RKO (cell line): ENCODE measurements around the gene SLC37A2.
A peak's percentile ranks its signal among the peaks of the same experiment; 100 is the strongest.

Experiments used
- DNase-seq: peaks from one replicate; pipeline ENCODE4 v3.0.0-alpha.2; 2016; ENCODE audit warnings: low spot score

The SLC37A2 gene

GRCh38 chr11:125111343-125112207 is 48.5 kb downstream of the SLC37A2 start, which contains the start of gene TMEM218:
TSS of gene TMEM218 (minus strand) at chr11:125111626. CDS start at chr11:125102241, 9,385 bp downstream.
- peak; percentile 98 for DNase-seq

- no peak for DNase-seq
Observed at GRCh38 chr11:125112208-125112604, 49.1 kb downstream of the SLC37A2 start.

DNA sequence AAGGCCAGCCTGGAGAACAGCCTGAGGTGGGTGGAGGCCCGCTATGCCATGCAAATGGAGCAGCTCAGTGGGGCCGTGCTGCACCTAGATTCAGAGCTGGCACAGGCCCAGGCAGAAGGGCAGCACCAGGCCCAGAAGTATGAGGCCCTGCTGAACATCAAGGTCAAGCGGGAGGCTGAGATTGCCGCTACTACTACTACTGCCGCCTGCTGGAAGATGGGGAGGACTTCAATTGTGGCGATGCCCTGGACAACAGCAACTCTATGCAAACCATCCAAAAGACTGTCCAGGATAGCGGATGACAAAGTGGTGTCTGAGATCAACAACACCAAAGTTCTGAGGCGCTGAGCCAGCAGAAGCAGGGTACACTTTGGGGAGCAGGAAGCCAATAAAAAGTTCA is 51.4 kb downstream of the SLC37A2 start:
- DNase-seq = no peak

DNA sequence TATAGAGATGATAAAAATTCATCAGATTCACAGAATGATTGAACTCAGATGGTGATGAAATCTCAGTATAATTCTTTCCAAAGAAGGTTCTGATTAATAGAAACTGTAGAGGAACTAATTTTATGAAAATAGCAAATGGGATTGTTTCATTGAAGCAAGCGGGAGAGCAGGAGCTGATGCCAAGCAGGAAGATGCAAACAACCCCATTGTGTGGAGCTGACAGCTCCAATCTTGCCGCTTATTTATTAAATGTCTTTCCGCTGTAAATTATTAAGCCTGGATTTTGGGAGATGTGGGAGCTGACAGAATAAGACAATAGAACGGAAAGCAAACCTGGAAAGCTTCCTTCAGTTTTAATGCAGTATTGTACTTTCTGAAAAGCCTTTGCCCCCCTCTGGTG is 54.3 kb downstream of the SLC37A2 start:
- no peak for DNase-seq

GRCh38 chr11:125123194-125123946 is 60.3 kb downstream of the SLC37A2 start:
- no peak for DNase-seq

GRCh38 chr11:125123947-125124617 is 61.0 kb downstream of the SLC37A2 start:
- peak; percentile 66 for DNase-seq

GRCh38 chr11:125124618-125124992 is 61.5 kb downstream of the SLC37A2 start:
- DNase-seq = no peak

DNA sequence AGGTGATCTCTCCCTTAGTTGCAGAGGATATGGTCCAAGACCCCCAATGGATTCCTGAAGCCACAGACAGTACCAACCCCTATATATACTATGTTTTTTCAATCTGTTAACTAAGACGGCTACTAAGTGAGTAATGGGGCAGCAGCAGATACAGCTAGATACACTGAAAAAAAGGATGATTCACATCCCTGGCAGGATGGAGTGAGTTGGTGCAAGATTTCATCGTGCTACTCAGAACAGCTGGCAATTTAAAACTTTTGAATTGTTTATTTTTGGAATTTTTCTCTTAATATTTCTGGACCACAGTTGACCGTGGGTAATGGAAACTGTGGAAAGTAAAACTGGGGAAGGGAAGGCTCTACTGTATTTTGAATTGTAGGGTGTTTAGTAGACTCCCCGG is 65.3 kb downstream of the SLC37A2 start:
- DNase-seq = peak; percentile 45

DNA sequence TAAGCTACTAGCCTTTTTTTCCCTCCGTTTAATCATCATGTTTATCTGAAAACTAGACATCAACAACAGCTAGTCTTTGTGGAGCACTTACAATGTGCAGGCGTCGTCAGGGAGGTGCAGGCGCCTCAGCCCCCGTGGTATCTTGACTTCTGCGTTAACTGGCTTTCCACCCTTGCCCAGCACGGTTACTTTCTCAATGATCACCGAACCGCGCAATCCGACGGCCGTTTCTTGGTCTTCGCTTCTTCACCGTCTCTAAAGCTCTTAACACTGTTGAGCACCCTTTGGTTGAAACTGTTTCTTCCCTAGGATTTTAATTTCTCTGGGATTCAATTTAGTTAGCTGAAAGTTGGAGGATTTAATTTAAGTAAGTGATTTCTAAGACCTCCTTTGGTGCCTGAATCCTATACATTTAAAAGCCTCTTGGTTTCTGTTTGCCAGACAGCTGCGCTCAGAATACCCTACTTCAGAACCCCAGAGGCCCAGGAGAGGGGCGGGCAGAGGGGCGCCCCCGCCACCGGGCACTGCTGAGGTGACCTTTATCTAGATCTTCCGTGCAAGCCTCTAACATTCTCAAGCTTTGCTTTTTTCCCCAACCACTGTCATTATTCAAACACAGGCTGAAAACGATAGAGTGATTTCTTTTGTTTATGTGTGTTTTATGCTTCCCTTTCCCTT is 66.3 kb downstream of the SLC37A2 start:
- DNase-seq = no peak

- DNase-seq = no peak
Observed at GRCh38 chr11:125132071-125132470, 69.0 kb downstream of the SLC37A2 start.

- DNase-seq = no peak
Observed at GRCh38 chr11:125132596-125132995, 69.5 kb downstream of the SLC37A2 start.

DNA sequence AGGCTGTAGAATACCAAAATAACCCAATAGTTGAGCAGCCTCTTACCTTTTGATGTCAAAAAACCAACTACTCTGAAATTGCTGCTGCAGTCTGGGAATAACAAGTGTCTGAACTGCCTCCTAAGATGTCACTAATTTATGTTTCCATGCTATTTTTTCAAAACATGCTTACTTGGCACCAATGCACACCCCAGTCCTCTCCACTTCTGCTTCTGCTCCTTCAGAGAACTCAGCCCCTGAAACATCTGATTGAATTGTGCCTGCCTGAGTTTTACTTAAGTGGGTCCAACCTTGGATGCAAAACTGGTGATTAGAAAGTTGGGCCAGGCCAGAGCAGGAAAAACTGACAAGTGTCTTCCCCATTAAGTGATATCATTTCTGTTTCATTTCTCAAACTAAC is 72.9 kb downstream of the SLC37A2 start:
- DNase-seq = no peak

DNA sequence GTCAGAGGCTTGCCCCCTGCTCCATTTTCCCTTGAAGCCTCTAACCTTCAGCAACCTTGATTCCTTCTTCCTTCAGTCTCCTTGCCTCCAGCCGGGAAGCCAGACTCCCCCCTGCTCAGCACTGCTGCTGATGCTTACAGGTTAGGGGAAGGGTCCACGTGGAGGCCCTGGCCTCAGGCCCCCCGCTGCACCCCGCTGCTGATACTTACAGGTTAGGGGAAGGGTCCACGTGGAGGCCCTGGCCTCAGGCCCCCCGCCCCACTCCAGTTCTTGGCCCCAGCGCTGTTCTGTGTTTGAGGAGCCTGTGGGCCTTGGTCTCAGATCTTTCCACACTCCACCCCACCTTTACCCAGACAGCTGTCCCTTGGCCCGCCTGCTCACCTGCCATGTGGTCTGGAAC is 75.9 kb downstream of the SLC37A2 start:
- DNase-seq = no peak

GRCh38 chr11:125139778-125140177 is 76.7 kb downstream of the SLC37A2 start:
- no peak for DNase-seq
